HEK293T (cell line): ENCODE results near the gene MYO7B.

Experiments used
- BHLHE40 ChIP-seq: fragments of 450-650 bp; IDR thresholded peaks from 2 replicates; pipeline ENCODE4 v1.6.1; 2016; ENCODE audit warnings: mild to moderate bottlenecking, moderate library complexity, borderline replicate concordance
- FOXK2 ChIP-seq: fragments of 450-650 bp; IDR thresholded peaks from 2 replicates; pipeline ENCODE4 v1.6.1; 2016; ENCODE audit warnings: mild to moderate bottlenecking
- SP1 ChIP-seq: fragments of 450-650 bp; IDR thresholded peaks from 2 replicates; pipeline ENCODE4 v1.6.1; 2017
- ZNF384 ChIP-seq: fragments of 450-650 bp; IDR thresholded peaks from 2 replicates; pipeline ENCODE4 v1.6.1; 2016

DNA sequence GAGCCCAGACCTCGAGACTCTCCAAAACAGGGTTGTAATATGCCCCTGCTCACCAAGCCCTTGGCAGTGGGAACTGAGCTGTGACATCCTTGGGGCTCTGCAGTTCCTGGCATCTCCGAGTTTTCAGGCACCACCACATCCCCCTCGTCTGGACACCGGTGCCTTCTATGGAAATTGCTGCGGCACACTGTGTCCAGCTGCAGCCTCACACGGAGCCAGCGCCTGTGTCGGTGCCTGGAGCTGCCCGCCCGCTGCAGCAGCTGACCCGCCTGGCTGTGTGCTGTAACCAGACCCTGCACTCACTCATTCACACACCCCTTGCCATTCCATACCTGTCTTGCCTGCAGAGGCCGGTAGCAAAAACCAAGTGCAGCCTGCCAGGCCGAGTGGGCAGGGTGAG lies 21.0 kb upstream of the MYO7B start:
- TF ChIP-seq BHLHE40, result no peak
- TF ChIP-seq FOXK2, result no peak
- no peak for TF ChIP-seq ZNF384
- TF ChIP-seq SP1, result no peak
